SK-N-SH treated with all-trans-retinoic acid at 6 μM for 48 hours (cell line): ENCODE data around the gene SYNGAP1.
A peak's percentile ranks its signal among the peaks of the same experiment; 100 is the strongest.

Experiments
- ATAC-seq: fragments of 200-7000 bp; cut with Tn5 transposase; 3 replicates; pipeline ENCODE4 v1.9.1; 2020; ENCODE audit warnings: mild to moderate bottlenecking, moderate library complexity
- ARNTL ChIP-seq: fragments of 450-650 bp; formaldehyde crosslinking; IDR thresholded peaks from 2 replicates; pipeline ENCODE4 v1.5.0; 2020; ENCODE audit warnings: low read depth, mild to moderate bottlenecking, moderate library complexity, borderline replicate concordance
- BACH2 ChIP-seq: fragments of 250-450 bp; sonication (Bioruptor Pico); IDR thresholded peaks from 2 replicates; pipeline ENCODE4 v1.9.0; 2021; ENCODE audit warnings: mild to moderate bottlenecking, borderline replicate concordance
- CSDC2 ChIP-seq: fragments of 250-450 bp; sonication (Bioruptor Pico); IDR thresholded peaks from 2 replicates; pipeline ENCODE4 v1.5.0; 2020; ENCODE audit warnings: mild to moderate bottlenecking, moderate library complexity
- ESRRG ChIP-seq: fragments of 250-450 bp; sonication (Bioruptor Pico); IDR thresholded peaks from 2 replicates; pipeline ENCODE4 v1.6.1; 2021; ENCODE audit warnings: mild to moderate bottlenecking
- GLIS3 ChIP-seq: fragments of 250-450 bp; sonication (Bioruptor Pico); IDR thresholded peaks from 2 replicates; pipeline ENCODE4 v1.5.0; 2020; ENCODE audit warnings: mild to moderate bottlenecking, moderate library complexity
- ISL1 ChIP-seq: fragments of 250-450 bp; sonication (Bioruptor Pico); IDR thresholded peaks from 2 replicates; pipeline ENCODE4 v2.1.2; 2022; ENCODE audit warnings: mild to moderate bottlenecking, moderate library complexity
- OSR1 ChIP-seq: fragments of 250-450 bp; sonication (Bioruptor Pico); IDR thresholded peaks from 2 replicates; pipeline ENCODE4 v1.8.0; 2022; ENCODE audit warnings: moderate library complexity, mild to moderate bottlenecking, inconsistent platforms
- PPARA ChIP-seq: fragments of 250-450 bp; sonication (Bioruptor Pico); IDR thresholded peaks from 2 replicates; pipeline ENCODE4 v1.5.0; 2020; ENCODE audit warnings: mild to moderate bottlenecking, borderline replicate concordance
- RARB ChIP-seq: fragments of 250-450 bp; sonication (Bioruptor Pico); IDR thresholded peaks from 2 replicates; pipeline ENCODE4 v1.8.0; 2021; ENCODE audit warnings: mild to moderate bottlenecking, moderate library complexity
- SNAI2 ChIP-seq: fragments of 250-450 bp; sonication (Bioruptor Pico); IDR thresholded peaks from 2 replicates; pipeline ENCODE4 v1.5.0; 2020; ENCODE audit warnings: mild to moderate bottlenecking, moderate library complexity
- TCF4 ChIP-seq: fragments of 250-450 bp; sonication (Bioruptor Pico); IDR thresholded peaks from 2 replicates; pipeline ENCODE4 v1.8.0; 2021; ENCODE audit warnings: mild to moderate bottlenecking, moderate library complexity, borderline replicate concordance
- TOX ChIP-seq: fragments of 250-450 bp; sonication (Bioruptor Pico); IDR thresholded peaks from 2 replicates; pipeline ENCODE4 v1.8.0; 2021; ENCODE audit warnings: mild to moderate bottlenecking, moderate library complexity, borderline replicate concordance
- ZC3H10 ChIP-seq: fragments of 250-450 bp; sonication (Bioruptor Pico); IDR thresholded peaks from 2 replicates; pipeline ENCODE4 v1.5.1; 2021; ENCODE audit warnings: mild to moderate bottlenecking, moderate library complexity
- ZFP30 ChIP-seq: fragments of 450-650 bp; formaldehyde crosslinking; IDR thresholded peaks from 2 replicates; pipeline ENCODE4 v1.5.0; 2022; ENCODE audit warnings: mild to moderate bottlenecking, moderate library complexity
- ZNF565 ChIP-seq: fragments of 450-650 bp; formaldehyde crosslinking; conservative IDR thresholded peaks from 2 replicates; pipeline ENCODE4 v1.5.0; 2020; ENCODE audit warnings: low read depth, mild to moderate bottlenecking, moderate library complexity
- ZNF8 ChIP-seq: fragments of 450-650 bp; formaldehyde crosslinking; IDR thresholded peaks from 2 replicates; pipeline ENCODE4 v1.5.0; 2020; ENCODE audit warnings: mild to moderate bottlenecking, moderate library complexity
- TF ChIP-seq, protein P1 (sequence below): fragments of 250-450 bp; sonication (Bioruptor Pico); IDR thresholded peaks from 2 replicates; pipeline ENCODE4 v1.8.0; 2021; ENCODE audit warnings: low read depth, mild to moderate bottlenecking, moderate library complexity, borderline replicate concordance
- TF ChIP-seq, protein P2 (sequence below): fragments of 250-450 bp; sonication (Bioruptor Pico); IDR thresholded peaks from 2 replicates; pipeline ENCODE4 v1.5.0; 2020; ENCODE audit warnings: mild to moderate bottlenecking, moderate library complexity
- TF ChIP-seq, protein P3 (sequence below): fragments of 250-450 bp; sonication (Bioruptor Pico); IDR thresholded peaks from 2 replicates; pipeline ENCODE4 v1.5.1; 2020; ENCODE audit warnings: low read depth, mild to moderate bottlenecking, moderate library complexity
- TF ChIP-seq, protein P4 (sequence below): fragments of 250-450 bp; sonication (Bioruptor Pico); IDR thresholded peaks from 2 replicates; pipeline ENCODE4 v1.5.1; 2021; ENCODE audit warnings: mild to moderate bottlenecking, moderate library complexity
- TF ChIP-seq, protein P5 (sequence below): fragments of 250-450 bp; sonication (Bioruptor Pico); IDR thresholded peaks from 2 replicates; pipeline ENCODE4 v1.8.0; 2020; ENCODE audit warnings: mild to moderate bottlenecking, moderate library complexity, borderline replicate concordance

Gene SYNGAP1

DNA sequence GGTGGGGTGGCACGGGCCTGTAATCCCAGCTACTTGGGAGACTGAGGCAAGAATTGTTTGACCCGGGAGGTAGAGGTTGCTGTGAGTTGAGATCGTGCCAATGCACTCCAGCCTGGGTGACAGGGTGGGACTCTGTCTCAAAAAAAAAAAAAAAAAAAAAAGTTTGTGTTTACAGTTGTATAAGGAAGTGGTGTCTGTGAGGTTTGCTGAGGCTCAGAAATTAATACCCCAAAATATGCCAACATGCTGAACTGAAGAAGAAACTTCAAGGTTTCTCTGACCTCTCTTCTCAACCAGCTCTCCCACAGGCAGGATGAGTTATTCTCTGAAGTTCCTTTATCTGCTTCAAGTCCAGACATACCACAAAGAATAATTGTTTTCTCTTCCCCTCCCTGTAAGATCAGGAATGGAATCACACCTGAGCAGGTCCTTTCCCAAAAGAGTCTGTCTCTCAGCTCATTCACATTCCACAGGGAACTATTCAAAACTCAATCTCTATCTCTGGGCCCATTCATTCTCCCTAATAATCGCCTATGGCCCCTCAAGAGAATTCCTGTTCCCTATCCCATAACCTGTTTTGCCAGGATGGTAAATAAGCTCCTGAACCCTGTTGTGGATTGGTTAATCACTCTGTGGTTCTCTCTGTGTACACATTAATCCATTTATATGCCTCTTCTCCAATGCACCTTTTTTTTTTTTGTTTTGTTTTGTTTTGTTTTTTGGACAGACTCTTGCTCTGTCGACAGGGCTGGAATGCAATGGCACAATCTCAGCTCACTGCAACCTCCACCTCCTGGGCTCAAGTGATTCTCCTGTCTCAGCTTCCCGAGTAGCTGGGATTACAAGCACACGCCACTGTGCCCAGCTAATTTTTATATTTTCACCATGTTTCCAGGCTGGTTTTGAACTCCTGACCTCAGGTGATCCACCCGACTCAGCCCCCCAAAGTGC lies 45.6 kb upstream of the SYNGAP1 start:
- TF ChIP-seq PPARA (no peak), SNAI2 (CRISPR knock-in tag) (no peak), ISL1 (no peak), ZC3H10 (no peak), ESRRG (CRISPR knock-in tag) (no peak), ZNF8 (no peak), RARB (CRISPR knock-in tag) (no peak), ZNF565 (CRISPR knock-in tag) (no peak), GLIS3 (CRISPR knock-in tag) (no peak), CSDC2 (CRISPR knock-in tag) (no peak), ARNTL (CRISPR knock-in tag) (no peak)
- TF ChIP-seq, protein P1, sequence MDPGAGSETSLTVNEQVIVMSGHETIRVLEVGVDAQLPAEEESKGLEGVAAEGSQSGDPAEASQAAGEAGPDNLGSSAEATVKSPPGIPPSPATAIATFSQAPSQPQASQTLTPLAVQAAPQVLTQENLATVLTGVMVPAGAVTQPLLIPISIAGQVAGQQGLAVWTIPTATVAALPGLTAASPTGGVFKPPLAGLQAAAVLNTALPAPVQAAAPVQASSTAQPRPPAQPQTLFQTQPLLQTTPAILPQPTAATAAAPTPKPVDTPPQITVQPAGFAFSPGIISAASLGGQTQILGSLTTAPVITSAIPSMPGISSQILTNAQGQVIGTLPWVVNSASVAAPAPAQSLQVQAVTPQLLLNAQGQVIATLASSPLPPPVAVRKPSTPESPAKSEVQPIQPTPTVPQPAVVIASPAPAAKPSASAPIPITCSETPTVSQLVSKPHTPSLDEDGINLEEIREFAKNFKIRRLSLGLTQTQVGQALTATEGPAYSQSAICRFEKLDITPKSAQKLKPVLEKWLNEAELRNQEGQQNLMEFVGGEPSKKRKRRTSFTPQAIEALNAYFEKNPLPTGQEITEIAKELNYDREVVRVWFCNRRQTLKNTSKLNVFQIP (CRISPR knock-in tag): no peak
- TF ChIP-seq, protein P2, sequence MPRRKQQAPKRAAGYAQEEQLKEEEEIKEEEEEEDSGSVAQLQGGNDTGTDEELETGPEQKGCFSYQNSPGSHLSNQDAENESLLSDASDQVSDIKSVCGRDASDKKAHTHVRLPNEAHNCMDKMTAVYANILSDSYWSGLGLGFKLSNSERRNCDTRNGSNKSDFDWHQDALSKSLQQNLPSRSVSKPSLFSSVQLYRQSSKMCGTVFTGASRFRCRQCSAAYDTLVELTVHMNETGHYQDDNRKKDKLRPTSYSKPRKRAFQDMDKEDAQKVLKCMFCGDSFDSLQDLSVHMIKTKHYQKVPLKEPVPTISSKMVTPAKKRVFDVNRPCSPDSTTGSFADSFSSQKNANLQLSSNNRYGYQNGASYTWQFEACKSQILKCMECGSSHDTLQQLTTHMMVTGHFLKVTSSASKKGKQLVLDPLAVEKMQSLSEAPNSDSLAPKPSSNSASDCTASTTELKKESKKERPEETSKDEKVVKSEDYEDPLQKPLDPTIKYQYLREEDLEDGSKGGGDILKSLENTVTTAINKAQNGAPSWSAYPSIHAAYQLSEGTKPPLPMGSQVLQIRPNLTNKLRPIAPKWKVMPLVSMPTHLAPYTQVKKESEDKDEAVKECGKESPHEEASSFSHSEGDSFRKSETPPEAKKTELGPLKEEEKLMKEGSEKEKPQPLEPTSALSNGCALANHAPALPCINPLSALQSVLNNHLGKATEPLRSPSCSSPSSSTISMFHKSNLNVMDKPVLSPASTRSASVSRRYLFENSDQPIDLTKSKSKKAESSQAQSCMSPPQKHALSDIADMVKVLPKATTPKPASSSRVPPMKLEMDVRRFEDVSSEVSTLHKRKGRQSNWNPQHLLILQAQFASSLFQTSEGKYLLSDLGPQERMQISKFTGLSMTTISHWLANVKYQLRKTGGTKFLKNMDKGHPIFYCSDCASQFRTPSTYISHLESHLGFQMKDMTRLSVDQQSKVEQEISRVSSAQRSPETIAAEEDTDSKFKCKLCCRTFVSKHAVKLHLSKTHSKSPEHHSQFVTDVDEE (CRISPR knock-in tag): no peak
- TF ChIP-seq, protein P3, sequence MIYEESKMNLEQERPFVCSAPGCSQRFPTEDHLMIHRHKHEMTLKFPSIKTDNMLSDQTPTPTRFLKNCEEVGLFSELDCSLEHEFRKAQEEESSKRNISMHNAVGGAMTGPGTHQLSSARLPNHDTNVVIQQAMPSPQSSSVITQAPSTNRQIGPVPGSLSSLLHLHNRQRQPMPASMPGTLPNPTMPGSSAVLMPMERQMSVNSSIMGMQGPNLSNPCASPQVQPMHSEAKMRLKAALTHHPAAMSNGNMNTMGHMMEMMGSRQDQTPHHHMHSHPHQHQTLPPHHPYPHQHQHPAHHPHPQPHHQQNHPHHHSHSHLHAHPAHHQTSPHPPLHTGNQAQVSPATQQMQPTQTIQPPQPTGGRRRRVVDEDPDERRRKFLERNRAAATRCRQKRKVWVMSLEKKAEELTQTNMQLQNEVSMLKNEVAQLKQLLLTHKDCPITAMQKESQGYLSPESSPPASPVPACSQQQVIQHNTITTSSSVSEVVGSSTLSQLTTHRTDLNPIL (CRISPR knock-in tag): no peak
- TF ChIP-seq, protein P4, sequence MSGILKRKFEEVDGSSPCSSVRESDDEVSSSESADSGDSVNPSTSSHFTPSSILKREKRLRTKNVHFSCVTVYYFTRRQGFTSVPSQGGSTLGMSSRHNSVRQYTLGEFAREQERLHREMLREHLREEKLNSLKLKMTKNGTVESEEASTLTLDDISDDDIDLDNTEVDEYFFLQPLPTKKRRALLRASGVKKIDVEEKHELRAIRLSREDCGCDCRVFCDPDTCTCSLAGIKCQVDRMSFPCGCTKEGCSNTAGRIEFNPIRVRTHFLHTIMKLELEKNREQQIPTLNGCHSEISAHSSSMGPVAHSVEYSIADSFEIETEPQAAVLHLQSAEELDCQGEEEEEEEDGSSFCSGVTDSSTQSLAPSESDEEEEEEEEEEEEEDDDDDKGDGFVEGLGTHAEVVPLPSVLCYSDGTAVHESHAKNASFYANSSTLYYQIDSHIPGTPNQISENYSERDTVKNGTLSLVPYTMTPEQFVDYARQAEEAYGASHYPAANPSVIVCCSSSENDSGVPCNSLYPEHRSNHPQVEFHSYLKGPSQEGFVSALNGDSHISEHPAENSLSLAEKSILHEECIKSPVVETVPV: no peak

DNA sequence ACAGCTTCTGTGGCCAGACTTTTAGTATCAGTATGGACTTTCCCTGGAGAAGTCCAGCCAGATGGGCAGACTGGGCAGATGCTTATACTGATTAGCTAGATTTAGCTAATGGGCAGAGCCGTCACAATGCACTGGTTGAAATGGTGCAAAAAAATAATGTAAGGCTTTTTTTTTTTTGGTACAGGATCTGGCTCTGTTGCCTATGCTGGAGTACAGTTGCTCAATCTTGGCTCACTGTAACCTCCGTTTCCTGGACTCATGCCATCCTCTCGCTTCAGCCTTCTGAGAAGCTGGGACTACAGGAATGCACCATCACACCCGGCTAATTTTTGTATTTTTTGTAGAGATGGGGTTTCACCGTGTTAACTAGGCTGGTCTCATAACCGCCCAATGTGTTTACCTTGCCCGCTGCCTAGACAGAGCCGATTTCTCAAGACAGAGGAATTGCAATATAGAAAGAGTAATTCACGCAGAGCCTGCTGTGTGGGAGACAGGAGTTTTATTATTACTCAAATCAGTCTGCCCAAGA lies 44.7 kb upstream of the SYNGAP1 start:
- peak; percentile 94 for ATAC-seq
- no peak for TF ChIP-seq OSR1
- no peak for TF ChIP-seq BACH2 (CRISPR knock-in tag)
- no peak for TF ChIP-seq ZNF565 (CRISPR knock-in tag)
- no peak for TF ChIP-seq ESRRG (CRISPR knock-in tag)
- TF ChIP-seq ZC3H10: no peak
- no peak for TF ChIP-seq ZFP30 (CRISPR knock-in tag)
- no peak for TF ChIP-seq ZNF8
- no peak for TF ChIP-seq TCF4 (CRISPR knock-in tag)
- no peak for TF ChIP-seq TOX (CRISPR knock-in tag)
- TF ChIP-seq SNAI2 (CRISPR knock-in tag): no peak
- TF ChIP-seq, protein P5, sequence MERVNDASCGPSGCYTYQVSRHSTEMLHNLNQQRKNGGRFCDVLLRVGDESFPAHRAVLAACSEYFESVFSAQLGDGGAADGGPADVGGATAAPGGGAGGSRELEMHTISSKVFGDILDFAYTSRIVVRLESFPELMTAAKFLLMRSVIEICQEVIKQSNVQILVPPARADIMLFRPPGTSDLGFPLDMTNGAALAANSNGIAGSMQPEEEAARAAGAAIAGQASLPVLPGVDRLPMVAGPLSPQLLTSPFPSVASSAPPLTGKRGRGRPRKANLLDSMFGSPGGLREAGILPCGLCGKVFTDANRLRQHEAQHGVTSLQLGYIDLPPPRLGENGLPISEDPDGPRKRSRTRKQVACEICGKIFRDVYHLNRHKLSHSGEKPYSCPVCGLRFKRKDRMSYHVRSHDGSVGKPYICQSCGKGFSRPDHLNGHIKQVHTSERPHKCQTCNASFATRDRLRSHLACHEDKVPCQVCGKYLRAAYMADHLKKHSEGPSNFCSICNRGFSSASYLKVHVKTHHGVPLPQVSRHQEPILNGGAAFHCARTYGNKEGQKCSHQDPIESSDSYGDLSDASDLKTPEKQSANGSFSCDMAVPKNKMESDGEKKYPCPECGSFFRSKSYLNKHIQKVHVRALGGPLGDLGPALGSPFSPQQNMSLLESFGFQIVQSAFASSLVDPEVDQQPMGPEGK (CRISPR knock-in tag): no peak
- TF ChIP-seq CSDC2 (CRISPR knock-in tag): no peak
- no peak for TF ChIP-seq ISL1
- no peak for TF ChIP-seq GLIS3 (CRISPR knock-in tag)
- TF ChIP-seq, protein P1 (CRISPR knock-in tag): no peak
- TF ChIP-seq, protein P4: no peak
- TF ChIP-seq, protein P3 (CRISPR knock-in tag): no peak
- TF ChIP-seq ARNTL (CRISPR knock-in tag): no peak

More for the DNA sequence above, 45.6 kb upstream of the SYNGAP1 start:
- no peak; the same call in 2 of the 3 replicates for ATAC-seq
